Lung (tissue), 12 donors: Measurements from ENCODE around the gene PRDM16. TPM values are rescaled to one million over a fixed set of nuclear protein-coding genes. Genes with fewer than 3 reads are reported as not detected.

Source experiments
- ATAC-seq: fragments of 200-7000 bp; cut with Tn5 transposase; one replicate; pipeline ENCODE4 v1.9.1; 2020; ENCODE audit warnings: moderate number of reproducible peaks; ENCODE audit not compliant: insufficient read depth, low FRiP score
- DNase-seq, 3 donors: peaks; one replicate each; pipeline ENCODE4 v3.0.0-alpha.2; 2013 to 2017
- H3K27ac ChIP-seq, 2 donors: one replicate each; pipeline ENCODE4 v1.5.1; 2013; ENCODE audit warnings: mild to moderate bottlenecking in 2 of 2, moderate library complexity in 2 of 2, control low read depth in 1 of 2, inconsistent platforms in 1 of 2, low read depth in 1 of 2, low read length in 1 of 2
- H3K27me3 ChIP-seq, 3 donors: one replicate each; pipeline ENCODE4 v1.5.1; 2013; ENCODE audit warnings: low read length in 2 of 3; ENCODE audit not compliant: control insufficient read depth in 3 of 3, insufficient read depth in 3 of 3
- H3K36me3 ChIP-seq, 4 donors: one replicate each; pipeline ENCODE4 v1.5.1; 2013; ENCODE audit warnings: low read length in 4 of 4, mild to moderate bottlenecking in 1 of 4, moderate library complexity in 1 of 4; ENCODE audit not compliant: control insufficient read depth in 4 of 4, insufficient read depth in 4 of 4
- H3K4me1 ChIP-seq, 5 donors: one replicate each; pipeline ENCODE4 v1.5.1; 2013; ENCODE audit warnings: low read length in 5 of 5, mild to moderate bottlenecking in 2 of 5, moderate library complexity in 1 of 5; ENCODE audit not compliant: control insufficient read depth in 5 of 5, insufficient read depth in 5 of 5
- H3K4me3 ChIP-seq: one replicate; pipeline ENCODE4 v1.5.1; 2013; ENCODE audit warnings: mild to moderate bottlenecking, control low read depth, moderate library complexity
- H3K9ac ChIP-seq, 2 donors: one replicate each; pipeline ENCODE4 v1.5.1; 2013; ENCODE audit warnings: low read length in 2 of 2, control low read depth in 1 of 2; ENCODE audit not compliant: insufficient read depth in 1 of 2
- H3K9me3 ChIP-seq, 4 donors: one replicate each; pipeline ENCODE4 v1.5.1; 2013; ENCODE audit warnings: low read length in 3 of 4, mild to moderate bottlenecking in 1 of 4, moderate library complexity in 1 of 4; ENCODE audit not compliant: control insufficient read depth in 4 of 4, insufficient read depth in 3 of 4
- WGBS, 2 donors: extraction: QIAGEN DNeasy Blood & Tissue Kit; methylation state at CpG; one replicate each; pipeline ENCODE4 v1.1.7; 2013; 5-methylcytosine and 5-hydroxymethylcytosine counted together
- polyA plus RNA-seq, 2 donors: library from polyadenylated mRNA; stranded (reverse); fragments of 200-250 nt; gene quantifications; one replicate each; pipeline ENCODE4 v1.2.1, GENCODE V29; 2013
- total RNA-seq, 2 donors: library from RNA; depleted of rRNA in 1 of 2; stranded (reverse); fragments of >200 nt in 1 of 2; gene quantifications; one replicate each; pipeline ENCODE4 v1.2.1, GENCODE V29; 2014 to 2021
- TF ChIP-seq, protein P1 (sequence below): IDR thresholded peaks from 2 replicates; pipeline ENCODE4 v1.5.1; 2012; ENCODE audit warnings: mild to moderate bottlenecking; ENCODE audit errors: control extremely low read depth, extremely low read depth
- donor health status: control.
- donor health status: control.
- donor health status: Bipolar disorder and iron deficiency.
- donor health status: healthy.
- donor health status: DM: yes; HTN: yes; CAD: no.

Gene PRDM16
- total and polyA plus RNA-seq, 4 donors = 2.4 to 36.5 (median 13.1) TPM

DNA sequence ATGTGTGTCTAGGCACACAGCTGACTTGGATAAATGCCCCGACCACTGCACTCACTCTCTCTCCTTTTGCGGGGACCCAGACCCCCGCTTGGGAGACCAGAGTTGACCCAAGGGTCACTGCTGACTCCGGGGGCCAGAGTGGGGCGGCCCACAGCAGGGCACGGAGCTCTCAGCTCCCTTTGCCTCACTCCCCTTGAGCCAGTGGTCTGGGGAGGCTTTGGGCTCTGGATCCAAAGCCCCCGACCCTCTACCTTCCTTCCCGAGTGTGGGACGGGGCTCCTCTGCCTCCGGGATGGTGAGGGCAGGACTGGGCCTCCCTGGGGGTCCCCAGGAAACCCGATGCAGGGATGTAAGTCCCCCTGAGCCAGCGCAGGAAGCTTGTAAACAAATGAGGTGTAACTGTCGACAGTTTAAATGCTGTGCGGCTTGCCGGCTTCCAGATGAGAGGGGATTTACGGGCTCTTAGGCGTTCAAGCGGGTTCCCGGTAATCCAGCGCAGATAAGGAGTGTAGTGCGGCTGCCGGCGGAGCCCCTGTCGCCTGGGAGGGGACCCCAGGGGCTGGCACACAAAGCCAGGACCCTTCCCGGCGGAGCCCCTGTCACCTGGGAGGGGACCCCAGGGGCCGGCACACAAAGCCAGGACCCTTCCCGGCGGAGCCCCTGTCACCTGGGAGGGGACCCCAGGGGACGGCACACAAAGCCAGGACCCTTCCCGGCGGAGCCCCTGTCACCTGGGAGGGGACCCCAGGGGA lies 40.3 kb upstream of the PRDM16 start:
- Histone ChIP-seq H3K4me1 (peaks cover 0 to 12% (median 0%) of the 10 kb centered on the region in 5 donors), H3K27me3 (peaks cover 4 to 26% (median 7%) of the 10 kb centered on the region in 3 donors), H3K9me3 (peaks cover 0 to 2% (median 0%) of the 10 kb centered on the region in 4 donors), H3K4me3 (no peak overlapping the region), H3K9ac (no peak overlapping the region), H3K36me3 (no peaks in the 10 kb centered on the region), H3K27ac (no peak overlapping the region)
- TF ChIP-seq, protein P1, sequence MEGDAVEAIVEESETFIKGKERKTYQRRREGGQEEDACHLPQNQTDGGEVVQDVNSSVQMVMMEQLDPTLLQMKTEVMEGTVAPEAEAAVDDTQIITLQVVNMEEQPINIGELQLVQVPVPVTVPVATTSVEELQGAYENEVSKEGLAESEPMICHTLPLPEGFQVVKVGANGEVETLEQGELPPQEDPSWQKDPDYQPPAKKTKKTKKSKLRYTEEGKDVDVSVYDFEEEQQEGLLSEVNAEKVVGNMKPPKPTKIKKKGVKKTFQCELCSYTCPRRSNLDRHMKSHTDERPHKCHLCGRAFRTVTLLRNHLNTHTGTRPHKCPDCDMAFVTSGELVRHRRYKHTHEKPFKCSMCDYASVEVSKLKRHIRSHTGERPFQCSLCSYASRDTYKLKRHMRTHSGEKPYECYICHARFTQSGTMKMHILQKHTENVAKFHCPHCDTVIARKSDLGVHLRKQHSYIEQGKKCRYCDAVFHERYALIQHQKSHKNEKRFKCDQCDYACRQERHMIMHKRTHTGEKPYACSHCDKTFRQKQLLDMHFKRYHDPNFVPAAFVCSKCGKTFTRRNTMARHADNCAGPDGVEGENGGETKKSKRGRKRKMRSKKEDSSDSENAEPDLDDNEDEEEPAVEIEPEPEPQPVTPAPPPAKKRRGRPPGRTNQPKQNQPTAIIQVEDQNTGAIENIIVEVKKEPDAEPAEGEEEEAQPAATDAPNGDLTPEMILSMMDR = no peak
- no peak for ATAC-seq
- DNase-seq = peak; percentile 20 to 40 (median 33)
- WGBS, 2 donors = 29 to 32% methylated on average over 30 to 32 of the region's 32 CpGs

DNA sequence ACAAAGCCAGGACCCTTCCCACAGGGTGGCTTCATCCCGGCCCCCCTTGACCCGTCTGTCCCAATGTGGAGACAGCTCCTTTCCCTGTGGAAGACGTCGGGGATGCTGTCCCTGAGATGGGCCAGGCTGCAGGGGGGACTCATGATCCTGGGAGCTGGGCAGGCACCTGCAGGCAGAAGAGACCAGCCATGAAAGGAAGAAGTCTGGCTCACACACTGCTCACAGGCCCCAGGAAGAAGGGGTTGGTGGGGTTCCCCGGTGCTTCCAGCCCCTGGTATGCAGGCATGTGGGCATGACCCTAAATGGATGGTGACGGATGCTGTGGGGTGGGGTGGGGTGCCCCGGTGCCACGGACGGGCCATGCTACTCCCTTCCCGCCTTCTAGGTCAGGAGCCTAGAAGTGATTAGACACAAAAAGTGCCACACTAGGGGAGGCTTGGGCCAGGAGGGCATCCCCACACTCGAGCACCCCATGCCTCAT lies 39.5 kb upstream of the PRDM16 start:
- Histone ChIP-seq H3K9me3 (peaks cover 0 to 2% (median 0%) of the 10 kb centered on the region in 4 donors), H3K27me3 (peaks cover 4 to 24% (median 7%) of the 10 kb centered on the region in 3 donors), H3K9ac (no peak overlapping the region), H3K36me3 (no peaks in the 10 kb centered on the region), H3K27ac (no peak overlapping the region), H3K4me1 (peaks cover 0 to 12% (median 0%) of the 10 kb centered on the region in 5 donors), H3K4me3 (no peak overlapping the region)
- TF ChIP-seq, protein P1 = no peak
- DNase-seq (peak in 1 of 3 donors; percentile 5), ATAC-seq (no peak)
- 78 to 88% methylated on average over 11 of the region's 11 CpGs for WGBS, 2 donors

DNA sequence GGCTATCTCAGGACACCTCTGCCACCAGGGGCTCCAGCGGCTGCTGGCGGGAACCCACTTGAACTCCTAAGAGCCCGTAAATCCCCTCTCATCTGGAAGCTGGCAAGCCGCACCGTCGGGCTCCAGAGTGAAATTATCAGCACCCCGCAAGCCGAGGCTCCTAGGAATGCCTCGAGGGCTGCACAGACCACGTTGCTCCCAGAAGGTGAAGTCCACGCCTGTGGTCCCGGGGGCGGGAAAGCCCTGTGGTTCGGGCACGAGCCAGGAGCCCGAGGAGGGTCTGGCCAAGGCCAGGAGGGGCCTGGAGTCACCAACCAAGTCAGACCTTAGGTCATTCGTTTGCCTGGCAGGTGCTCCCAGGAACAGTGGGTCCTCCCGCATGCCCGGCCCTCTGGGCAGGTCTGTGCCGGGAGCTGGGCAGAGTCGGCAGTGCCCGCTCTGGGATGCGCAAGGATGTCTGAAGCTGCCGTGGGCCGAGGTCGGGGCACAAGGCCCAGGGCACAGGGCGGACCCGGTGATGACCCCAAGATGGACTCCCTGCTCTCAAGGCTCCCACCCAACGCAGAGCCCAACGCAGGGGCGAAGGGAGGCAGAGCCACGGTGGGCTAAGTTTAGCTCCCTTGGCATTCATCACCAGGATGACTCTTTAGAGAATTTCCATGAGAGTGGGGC lies 38.9 kb upstream of the PRDM16 start:
- Histone ChIP-seq H3K9me3 (peaks cover 0 to 2% (median 0%) of the 10 kb centered on the region in 4 donors), H3K9ac (no peak overlapping the region), H3K27ac (no peak overlapping the region), H3K27me3 (peaks cover 4 to 24% (median 7%) of the 10 kb centered on the region in 3 donors), H3K4me1 (peaks cover 0 to 13% (median 0%) of the 10 kb centered on the region in 5 donors), H3K36me3 (no peaks in the 10 kb centered on the region), H3K4me3 (no peak overlapping the region)
- TF ChIP-seq, protein P1 = no peak
- no peak for ATAC-seq
- WGBS, 2 donors = 84 to 91% methylated on average over 32 of the region's 32 CpGs
- peak in 1 of 3 donors; percentile 4 for DNase-seq
